GM18870 (cell line): ENCODE data around the gene CTF1.
A peak's percentile ranks its signal among the peaks of the same experiment; 100 is the strongest.
"Not testable (repeated sequence)": the region's sequence is repeated elsewhere in the genome, so short reads cannot be mapped to it uniquely, and the experiment has no call there.

Experiments
- ATAC-seq: cut with Tn5 transposase; IDR thresholded peaks from one replicate; pipeline ENCODE4 v1.9.1; 2021; ENCODE audit warnings: moderate library complexity; ENCODE audit not compliant: unreplicated experiment

The CTF1 gene

GRCh38 chr16:30896261-30896888 is at the start of gene CTF1:
Gene CTF1, plus strand, starts transcription at chr16:30896614. Its CDS starts 30 bp downstream, at chr16:30896644.
- ATAC-seq = no peak

- no peak for ATAC-seq
Observed at GRCh38 chr16:30846649-30847402, 49.6 kb upstream of the CTF1 start.

GRCh38 chr16:30850246-30850645 is 46.2 kb upstream of the CTF1 start:
- no peak for ATAC-seq

GRCh38 chr16:30853758-30854157 is 42.7 kb upstream of the CTF1 start:
- ATAC-seq = no peak

GRCh38 chr16:30858111-30858495 is 38.3 kb upstream of the CTF1 start:
- no peak for ATAC-seq

GRCh38 chr16:30858829-30859423 is 37.5 kb upstream of the CTF1 start:
- ATAC-seq = no peak

GRCh38 chr16:30860729-30861128 is 35.7 kb upstream of the CTF1 start:
- ATAC-seq = not testable (repeated sequence)

GRCh38 chr16:30863178-30863577 is 33.2 kb upstream of the CTF1 start:
- ATAC-seq = not testable (repeated sequence)

- no peak for ATAC-seq
Observed at GRCh38 chr16:30866031-30866430, 30.4 kb upstream of the CTF1 start.

GRCh38 chr16:30867747-30868146 is 28.7 kb upstream of the CTF1 start:
- ATAC-seq = no peak

GRCh38 chr16:30870904-30871303 is 25.5 kb upstream of the CTF1 start:
- no peak for ATAC-seq

- no peak for ATAC-seq
Observed at GRCh38 chr16:30874244-30874820, 22.1 kb upstream of the CTF1 start.

GRCh38 chr16:30874821-30875717 is 21.3 kb upstream of the CTF1 start:
- ATAC-seq = peak; percentile 57

GRCh38 chr16:30875871-30876801 is 20.3 kb upstream of the CTF1 start:
- ATAC-seq = no peak

- ATAC-seq = no peak
Observed at GRCh38 chr16:30876867-30877266, 19.5 kb upstream of the CTF1 start.

GRCh38 chr16:30882429-30883310 is 13.7 kb upstream of the CTF1 start:
- no peak for ATAC-seq

GRCh38 chr16:30884760-30885159 is 11.7 kb upstream of the CTF1 start:
- ATAC-seq = no peak

GRCh38 chr16:30885196-30885595 is 11.2 kb upstream of the CTF1 start:
- ATAC-seq = no peak

- no peak for ATAC-seq
Observed at GRCh38 chr16:30886145-30886544, 10.3 kb upstream of the CTF1 start.
